Measurements from ENCODE around the gene ACTN1.
A peak's percentile ranks its signal among the peaks of the same experiment; 100 is the strongest.

ACTN1 gene

GRCh38 chr14:68958553-68958952 lies 20.5 kb downstream of the ACTN1 start:
- no peaks in the 10 kb centered on the region for H3K27me3 ChIP-seq (ENCODE audit: control insufficient read depth, insufficient read depth, low read length)
- peaks cover 18% of the 10 kb centered on the region; the same call in 1 of the 2 replicates for H3K36me3 ChIP-seq (ENCODE audit: control insufficient read depth, insufficient read depth, low read length)
- H3K9me3 ChIP-seq (ENCODE audit: control insufficient read depth, insufficient read depth, low read length), result no peaks in the 10 kb centered on the region
- no peak overlapping the region for H3K9ac ChIP-seq (ENCODE audit: low read depth, low read length)
- H3K4me3 ChIP-seq (ENCODE audit: low read depth, low read length), result no peak overlapping the region
- peaks cover 29% of the 10 kb centered on the region for H3K4me1 ChIP-seq (ENCODE audit: control insufficient read depth, insufficient read depth, low read length)
- H3K27ac ChIP-seq (ENCODE audit: low read depth, low read length), result no peak overlapping the region

GRCh38 chr14:68957775-68958174 lies 21.3 kb downstream of the ACTN1 start:
- no peaks in the 10 kb centered on the region for H3K27me3 ChIP-seq (ENCODE audit: control insufficient read depth, insufficient read depth, low read length)
- H3K9ac ChIP-seq (ENCODE audit: low read depth, low read length), result no peak overlapping the region
- H3K4me1 ChIP-seq (ENCODE audit: control insufficient read depth, insufficient read depth, low read length), result peaks cover 25% of the 10 kb centered on the region
- no peak overlapping the region for H3K27ac ChIP-seq (ENCODE audit: low read depth, low read length)
- no peaks in the 10 kb centered on the region for H3K9me3 ChIP-seq (ENCODE audit: control insufficient read depth, insufficient read depth, low read length)
- no peak overlapping the region for H3K4me3 ChIP-seq (ENCODE audit: low read depth, low read length)
- peaks cover 18% of the 10 kb centered on the region; the same call in 1 of the 2 replicates for H3K36me3 ChIP-seq (ENCODE audit: control insufficient read depth, insufficient read depth, low read length)

DNA sequence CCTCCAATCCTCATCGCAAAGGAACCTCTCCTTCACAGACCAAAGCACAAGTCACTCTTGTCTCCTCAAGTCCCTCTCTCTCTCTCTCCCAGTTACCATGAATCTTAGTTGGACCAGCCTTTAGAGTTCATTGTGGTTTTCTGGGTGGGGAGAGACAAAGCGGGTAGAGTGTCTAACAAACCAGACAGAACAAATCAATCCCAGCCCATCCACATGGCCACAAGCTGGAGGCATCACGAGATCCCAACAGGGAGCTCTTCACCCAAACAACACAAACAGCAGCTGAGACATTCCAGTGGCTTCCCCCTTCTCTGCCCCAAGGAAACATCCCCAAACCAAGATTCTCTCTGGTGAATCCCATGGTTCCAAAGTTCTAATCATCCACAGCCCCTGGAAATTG lies 22.4 kb downstream of the ACTN1 start:
- Histone ChIP-seq H3K9ac (ENCODE audit: low read depth, low read length) (no peak overlapping the region), H3K27ac (ENCODE audit: low read depth, low read length) (no peak overlapping the region), H3K4me1 (ENCODE audit: control insufficient read depth, insufficient read depth, low read length) (peaks cover 16% of the 10 kb centered on the region), H3K9me3 (ENCODE audit: control insufficient read depth, insufficient read depth, low read length) (no peaks in the 10 kb centered on the region), H3K27me3 (ENCODE audit: control insufficient read depth, insufficient read depth, low read length) (no peaks in the 10 kb centered on the region), H3K36me3 (ENCODE audit: control insufficient read depth, insufficient read depth, low read length) (peaks cover 18% of the 10 kb centered on the region; the same call in 1 of the 2 replicates), H3K4me3 (ENCODE audit: low read depth, low read length) (no peak overlapping the region)

DNA sequence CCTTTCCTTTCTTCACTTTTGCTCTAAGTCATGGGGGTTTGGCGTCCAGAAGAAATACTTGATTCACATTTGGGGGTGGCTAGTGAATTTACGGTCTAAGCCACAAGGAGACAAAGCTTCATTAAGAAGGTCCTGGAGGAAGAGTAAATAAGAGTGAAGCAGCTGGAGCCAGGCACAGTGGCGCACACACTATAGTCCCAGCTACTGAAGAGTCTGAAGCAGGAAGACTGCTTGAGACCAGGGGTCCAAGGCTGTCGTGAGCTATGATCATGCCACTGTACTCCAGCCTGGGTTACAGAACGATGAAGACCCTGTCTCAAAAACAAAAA lies 23.3 kb downstream of the ACTN1 start:
- Histone ChIP-seq H3K36me3 (ENCODE audit: control insufficient read depth, insufficient read depth, low read length) (peaks cover 18% of the 10 kb centered on the region; the same call in 1 of the 2 replicates), H3K4me1 (ENCODE audit: control insufficient read depth, insufficient read depth, low read length) (peaks cover 13% of the 10 kb centered on the region), H3K9ac (ENCODE audit: low read depth, low read length) (no peak overlapping the region), H3K27me3 (ENCODE audit: control insufficient read depth, insufficient read depth, low read length) (no peaks in the 10 kb centered on the region), H3K27ac (ENCODE audit: low read depth, low read length) (peak overlapping the region; percentile 11), H3K9me3 (ENCODE audit: control insufficient read depth, insufficient read depth, low read length) (no peaks in the 10 kb centered on the region), H3K4me3 (ENCODE audit: low read depth, low read length) (no peak overlapping the region)

GRCh38 chr14:68955164-68955850 lies 23.8 kb downstream of the ACTN1 start:
- Histone ChIP-seq H3K4me1 (ENCODE audit: control insufficient read depth, insufficient read depth, low read length) (peaks cover 13% of the 10 kb centered on the region), H3K27ac (ENCODE audit: low read depth, low read length) (peak overlapping the region; percentile 11), H3K9ac (ENCODE audit: low read depth, low read length) (no peak overlapping the region), H3K27me3 (ENCODE audit: control insufficient read depth, insufficient read depth, low read length) (no peaks in the 10 kb centered on the region), H3K9me3 (ENCODE audit: control insufficient read depth, insufficient read depth, low read length) (no peaks in the 10 kb centered on the region), H3K4me3 (ENCODE audit: low read depth, low read length) (no peak overlapping the region), H3K36me3 (ENCODE audit: control insufficient read depth, insufficient read depth, low read length) (peaks cover 18% of the 10 kb centered on the region; the same call in 1 of the 2 replicates)

DNA sequence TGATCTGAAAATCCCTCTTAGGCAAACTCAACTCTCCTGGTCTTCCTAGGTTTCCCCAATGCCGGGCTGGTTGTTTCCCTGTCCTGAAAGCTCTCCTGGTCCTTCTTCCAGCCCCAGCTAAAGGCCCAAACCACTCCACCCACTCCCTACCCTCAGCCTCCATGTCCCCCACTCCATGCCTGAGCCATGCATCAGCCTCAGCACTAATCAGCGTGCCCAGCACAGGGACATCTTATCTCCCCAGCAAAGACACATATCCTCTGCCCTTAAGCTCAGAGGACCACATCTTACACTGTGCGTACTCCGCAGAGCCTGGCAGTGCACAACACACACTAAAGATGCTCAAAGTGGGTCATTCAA lies 25.9 kb downstream of the ACTN1 start:
- no peak overlapping the region for H3K9ac ChIP-seq (ENCODE audit: low read depth, low read length)
- no peak overlapping the region for H3K4me3 ChIP-seq (ENCODE audit: low read depth, low read length)
- no peak overlapping the region for H3K27ac ChIP-seq (ENCODE audit: low read depth, low read length)
- no peaks in the 10 kb centered on the region for H3K27me3 ChIP-seq (ENCODE audit: control insufficient read depth, insufficient read depth, low read length)
- H3K36me3 ChIP-seq (ENCODE audit: control insufficient read depth, insufficient read depth, low read length), result peaks cover 14% of the 10 kb centered on the region; the same call in 1 of the 2 replicates
- peaks cover 23% of the 10 kb centered on the region for H3K4me1 ChIP-seq (ENCODE audit: control insufficient read depth, insufficient read depth, low read length)
- no peaks in the 10 kb centered on the region for H3K9me3 ChIP-seq (ENCODE audit: control insufficient read depth, insufficient read depth, low read length)

DNA sequence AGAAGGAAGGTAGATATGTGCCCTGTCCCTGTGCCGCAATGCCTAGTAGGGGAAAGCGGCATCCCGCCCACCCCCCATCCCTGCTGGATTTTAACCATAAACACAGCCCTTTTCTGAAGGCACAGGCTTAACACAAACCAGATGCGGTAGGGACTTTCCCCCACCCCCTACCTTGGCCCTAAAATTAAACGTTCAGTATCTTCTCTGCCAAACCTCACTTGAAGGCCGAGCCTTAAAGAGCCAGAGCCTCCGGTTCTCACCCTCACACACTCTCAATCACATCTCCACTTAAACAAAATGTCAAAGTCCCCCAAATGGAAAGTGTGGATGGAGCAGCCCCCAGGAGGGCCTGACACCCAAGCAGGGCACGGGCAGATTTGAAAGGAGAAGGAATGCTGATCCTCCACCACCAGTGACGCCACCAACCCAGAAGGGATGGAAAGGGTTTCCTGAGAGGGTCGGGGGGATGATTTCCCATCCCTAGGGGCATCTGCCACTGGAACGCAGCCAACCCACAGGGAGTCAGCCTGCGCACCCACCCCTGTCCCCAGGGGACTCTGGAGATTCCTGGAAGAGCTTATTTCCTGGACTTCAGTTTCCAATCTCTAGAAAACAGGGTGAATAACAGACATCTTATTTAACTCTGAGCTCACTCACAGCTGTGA lies 26.4 kb downstream of the ACTN1 start:
- H3K36me3 ChIP-seq (ENCODE audit: control insufficient read depth, insufficient read depth, low read length), result peaks cover 9% of the 10 kb centered on the region; the same call in 1 of the 2 replicates
- H3K9ac ChIP-seq (ENCODE audit: low read depth, low read length), result no peak overlapping the region
- no peak overlapping the region for H3K4me3 ChIP-seq (ENCODE audit: low read depth, low read length)
- H3K4me1 ChIP-seq (ENCODE audit: control insufficient read depth, insufficient read depth, low read length), result peaks cover 28% of the 10 kb centered on the region
- no peak overlapping the region for H3K27ac ChIP-seq (ENCODE audit: low read depth, low read length)
- no peaks in the 10 kb centered on the region for H3K9me3 ChIP-seq (ENCODE audit: control insufficient read depth, insufficient read depth, low read length)
- no peaks in the 10 kb centered on the region for H3K27me3 ChIP-seq (ENCODE audit: control insufficient read depth, insufficient read depth, low read length)

GRCh38 chr14:68951800-68952530 lies 27.1 kb downstream of the ACTN1 start:
- Histone ChIP-seq H3K36me3 (ENCODE audit: control insufficient read depth, insufficient read depth, low read length) (0 out of 2 replicates have a peak, but pooled peaks cover 2% of the 10 kb centered on the region), H3K4me3 (ENCODE audit: low read depth, low read length) (no peak overlapping the region), H3K9me3 (ENCODE audit: control insufficient read depth, insufficient read depth, low read length) (no peaks in the 10 kb centered on the region), H3K9ac (ENCODE audit: low read depth, low read length) (no peak overlapping the region), H3K27me3 (ENCODE audit: control insufficient read depth, insufficient read depth, low read length) (no peaks in the 10 kb centered on the region), H3K4me1 (ENCODE audit: control insufficient read depth, insufficient read depth, low read length) (peaks cover 30% of the 10 kb centered on the region), H3K27ac (ENCODE audit: low read depth, low read length) (no peak overlapping the region)

DNA sequence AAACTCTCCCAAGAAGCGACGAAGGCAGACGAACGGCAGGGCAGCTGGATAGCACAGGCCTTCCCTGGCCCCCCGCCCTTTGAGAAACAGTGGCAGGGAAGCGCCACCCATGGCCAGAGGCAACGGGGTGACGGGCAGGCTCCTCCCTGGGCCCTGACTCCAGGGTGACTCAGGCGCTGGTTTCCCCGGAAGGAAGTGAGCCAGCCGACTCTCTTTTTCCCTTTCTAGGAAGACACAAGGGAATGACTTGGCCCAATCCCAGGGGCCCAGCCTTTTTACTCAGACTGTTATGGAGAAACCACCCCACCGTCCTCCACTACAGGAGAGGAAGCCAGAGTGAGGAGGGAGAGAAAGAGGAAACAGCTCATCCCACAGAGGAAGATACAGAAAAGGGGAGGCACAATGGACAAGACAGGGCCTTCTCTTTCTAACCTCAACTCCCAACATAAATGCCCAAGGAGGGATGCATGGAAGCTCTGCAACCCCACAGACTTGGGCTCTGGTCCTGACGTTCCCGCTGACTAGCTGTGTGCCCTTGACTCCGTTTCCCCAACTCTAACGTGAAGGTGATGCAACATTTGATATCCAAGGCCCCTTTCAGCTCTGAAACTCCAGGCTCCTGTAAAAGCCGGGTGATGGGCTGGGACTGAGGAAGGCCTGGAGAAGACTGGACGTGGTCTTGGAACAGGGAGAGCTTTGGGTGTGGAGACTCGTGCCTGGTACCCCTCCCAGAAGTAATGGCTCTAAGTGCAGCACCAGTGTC lies 27.9 kb downstream of the ACTN1 start:
- H3K9me3 ChIP-seq (ENCODE audit: control insufficient read depth, insufficient read depth, low read length), result no peaks in the 10 kb centered on the region
- no peak overlapping the region for H3K4me3 ChIP-seq (ENCODE audit: low read depth, low read length)
- H3K27ac ChIP-seq (ENCODE audit: low read depth, low read length), result peak overlapping the region; percentile 16
- H3K4me1 ChIP-seq (ENCODE audit: control insufficient read depth, insufficient read depth, low read length), result peaks cover 36% of the 10 kb centered on the region
- H3K27me3 ChIP-seq (ENCODE audit: control insufficient read depth, insufficient read depth, low read length), result no peaks in the 10 kb centered on the region
- H3K36me3 ChIP-seq (ENCODE audit: control insufficient read depth, insufficient read depth, low read length), result no peaks in the 10 kb centered on the region
- no peak overlapping the region for H3K9ac ChIP-seq (ENCODE audit: low read depth, low read length)

GRCh38 chr14:68950111-68950510 lies 29.0 kb downstream of the ACTN1 start:
- Histone ChIP-seq H3K4me3 (ENCODE audit: low read depth, low read length) (no peak overlapping the region), H3K9me3 (ENCODE audit: control insufficient read depth, insufficient read depth, low read length) (no peaks in the 10 kb centered on the region), H3K9ac (ENCODE audit: low read depth, low read length) (no peak overlapping the region), H3K36me3 (ENCODE audit: control insufficient read depth, insufficient read depth, low read length) (no peaks in the 10 kb centered on the region), H3K27ac (ENCODE audit: low read depth, low read length) (no peak overlapping the region), H3K27me3 (ENCODE audit: control insufficient read depth, insufficient read depth, low read length) (no peaks in the 10 kb centered on the region), H3K4me1 (ENCODE audit: control insufficient read depth, insufficient read depth, low read length) (peaks cover 35% of the 10 kb centered on the region)

All from HUES48 (cell line).